ENCODE measurements around the gene EBF3.

- TF ChIP-seq CTCF (IDR thresholded peaks at IDR 0.05) (no peak), POLR2A (IDR thresholded peaks at IDR 0.05) (no peak)
Observed at GRCh38 chr10:129792141-129792540, 171.9 kb downstream of the EBF3 start.
